ENCODE data around the gene ASPRV1. TPM values are rescaled to one million over a fixed set of nuclear protein-coding genes. Genes with fewer than 3 reads are reported as not detected.
A peak's percentile ranks its signal among the peaks of the same experiment; 100 is the strongest.

The ASPRV1 gene
- total RNA-seq: 1.2 and 1.7 TPM in 2 replicates
- long read RNA-seq: 0 reads

GRCh38 chr2:69961496-69961895 lies at the start of gene ASPRV1:
ASPRV1 (minus strand) TSS chr2:69961631; CDS start chr2:69961436, 195 bp downstream.
- H3K36me3 Mint-ChIP-seq (ENCODE audit: low read depth): no peaks in the 10 kb centered on the region
- peak within 1 kb of the TSS; percentile 27 for H3K27ac Mint-ChIP-seq (ENCODE audit: unreplicated experiment)
- no peak within 1 kb of the TSS for H3K4me3 Mint-ChIP-seq
- DNase-seq (ENCODE audit: low read depth, low spot score): no peak
- H3K4me1 Mint-ChIP-seq: no peaks in the 10 kb centered on the region
- no peaks in the 10 kb centered on the region for H3K9me3 Mint-ChIP-seq
- H3K27me3 Mint-ChIP-seq (ENCODE audit: low read depth): peaks cover 5% of the 10 kb centered on the region
- TF ChIP-seq CTCF (conservative IDR thresholded peaks at IDR 0.05): no peak

- no peak for DNase-seq (ENCODE audit: low read depth, low spot score)
- Mint-ChIP-seq H3K27me3 (ENCODE audit: low read depth) (no peaks in the 10 kb centered on the region), H3K9me3 (peaks cover 2% of the 10 kb centered on the region), H3K4me3 (no peak overlapping the region), H3K4me1 (no peaks in the 10 kb centered on the region), H3K36me3 (ENCODE audit: low read depth) (peaks cover 10% of the 10 kb centered on the region), H3K27ac (ENCODE audit: unreplicated experiment) (no peak overlapping the region)
- no peak for TF ChIP-seq CTCF (conservative IDR thresholded peaks at IDR 0.05)
Measured at GRCh38 chr2:70010576-70011111, 49.2 kb upstream of the ASPRV1 start.

- H3K9me3 Mint-ChIP-seq: no peaks in the 10 kb centered on the region
- no peak overlapping the region for H3K4me3 Mint-ChIP-seq
- H3K4me1 Mint-ChIP-seq: no peaks in the 10 kb centered on the region
- no peak for TF ChIP-seq CTCF (conservative IDR thresholded peaks at IDR 0.05)
- H3K27ac Mint-ChIP-seq (ENCODE audit: unreplicated experiment): no peak overlapping the region
- no peak for DNase-seq (ENCODE audit: low read depth, low spot score)
- no peaks in the 10 kb centered on the region for H3K27me3 Mint-ChIP-seq (ENCODE audit: low read depth)
- H3K36me3 Mint-ChIP-seq (ENCODE audit: low read depth): peaks cover 5% of the 10 kb centered on the region
Measured at GRCh38 chr2:70009762-70010575, 48.5 kb upstream of the ASPRV1 start.

GRCh38 chr2:70008290-70008689 lies 46.9 kb upstream of the ASPRV1 start:
- Mint-ChIP-seq H3K4me1 (no peaks in the 10 kb centered on the region), H3K36me3 (ENCODE audit: low read depth) (no peaks in the 10 kb centered on the region), H3K4me3 (no peak overlapping the region), H3K9me3 (no peaks in the 10 kb centered on the region), H3K27ac (ENCODE audit: unreplicated experiment) (no peak overlapping the region), H3K27me3 (ENCODE audit: low read depth) (no peaks in the 10 kb centered on the region)
- DNase-seq (ENCODE audit: low read depth, low spot score): no peak
- TF ChIP-seq CTCF (conservative IDR thresholded peaks at IDR 0.05): no peak

GRCh38 chr2:70007151-70007550 lies 45.7 kb upstream of the ASPRV1 start:
- Mint-ChIP-seq H3K27ac (ENCODE audit: unreplicated experiment) (no peak overlapping the region), H3K27me3 (ENCODE audit: low read depth) (no peaks in the 10 kb centered on the region), H3K36me3 (ENCODE audit: low read depth) (no peaks in the 10 kb centered on the region), H3K4me1 (no peaks in the 10 kb centered on the region), H3K4me3 (no peak overlapping the region), H3K9me3 (no peaks in the 10 kb centered on the region)
- DNase-seq (ENCODE audit: low read depth, low spot score): no peak
- no peak for TF ChIP-seq CTCF (conservative IDR thresholded peaks at IDR 0.05)

Measured in neural crest cell (in vitro differentiated cells).